Iris pigment epithelial cell (primary cell): ENCODE results near the gene ELP2.
A peak's percentile ranks its signal among the peaks of the same experiment; 100 is the strongest.
"Not testable (repeated sequence)": the region's sequence is repeated elsewhere in the genome, so short reads cannot be mapped to it uniquely, and the experiment has no call there.

Experiments
- DNase-seq: peaks from one replicate; pipeline ENCODE4 v3.0.0-alpha.2; 2011; ENCODE audit warnings: low read depth

ELP2 gene

GRCh38 chr18:36129300-36130038 is at the start of gene ELP2, which contains the start of gene SLC39A6:
Gene ELP2 (plus strand): TSS chr18:36129899. CDS start chr18:36129934, 35 bp downstream.
Gene SLC39A6 (minus strand): TSS chr18:36129340. CDS start chr18:36127007, 2,333 bp downstream.
- peak; percentile 96 for DNase-seq

- not testable (repeated sequence) for DNase-seq
Observed at GRCh38 chr18:36081118-36081517, 48.6 kb upstream of the ELP2 start.

- no peak for DNase-seq
Observed at GRCh38 chr18:36083729-36084128, 46.0 kb upstream of the ELP2 start.

GRCh38 chr18:36085195-36085594 is 44.5 kb upstream of the ELP2 start:
- no peak for DNase-seq

- no peak for DNase-seq
Observed at GRCh38 chr18:36086186-36086585, 43.5 kb upstream of the ELP2 start.

GRCh38 chr18:36088256-36088655 is 41.4 kb upstream of the ELP2 start:
- DNase-seq = no peak

GRCh38 chr18:36089001-36089400 is 40.7 kb upstream of the ELP2 start:
- DNase-seq = no peak

GRCh38 chr18:36092116-36092515 is 37.6 kb upstream of the ELP2 start:
- not testable (repeated sequence) for DNase-seq

GRCh38 chr18:36094431-36094830 is 35.3 kb upstream of the ELP2 start:
- no peak for DNase-seq

GRCh38 chr18:36095936-36096519 is 33.7 kb upstream of the ELP2 start:
- peak; percentile 71 for DNase-seq

- DNase-seq = no peak
Observed at GRCh38 chr18:36096955-36097354, 32.7 kb upstream of the ELP2 start.

GRCh38 chr18:36099311-36099710 is 30.4 kb upstream of the ELP2 start:
- DNase-seq = no peak

- DNase-seq = no peak
Observed at GRCh38 chr18:36101943-36102342, 27.8 kb upstream of the ELP2 start.

- no peak for DNase-seq
Observed at GRCh38 chr18:36104749-36105148, 24.9 kb upstream of the ELP2 start.

- DNase-seq = no peak
Observed at GRCh38 chr18:36107477-36107876, 22.2 kb upstream of the ELP2 start.

- DNase-seq = no peak
Observed at GRCh38 chr18:36108196-36108595, 21.5 kb upstream of the ELP2 start.

- DNase-seq = no peak
Observed at GRCh38 chr18:36108601-36109000, 21.1 kb upstream of the ELP2 start.

GRCh38 chr18:36109737-36110136 is 20.0 kb upstream of the ELP2 start:
- no peak for DNase-seq

- DNase-seq = no peak
Observed at GRCh38 chr18:36112302-36112701, 17.4 kb upstream of the ELP2 start.

- DNase-seq = no peak
Observed at GRCh38 chr18:36114251-36114650, 15.4 kb upstream of the ELP2 start.

GRCh38 chr18:36114738-36115137 is 15.0 kb upstream of the ELP2 start:
- no peak for DNase-seq

- not testable (repeated sequence) for DNase-seq
Observed at GRCh38 chr18:36116771-36117170, 12.9 kb upstream of the ELP2 start.

- DNase-seq = no peak
Observed at GRCh38 chr18:36120297-36120696, 9.4 kb upstream of the ELP2 start.

GRCh38 chr18:36124841-36125240 is 4.9 kb upstream of the ELP2 start:
- peak; percentile 16 for DNase-seq
